ENCODE data around the gene IL1R2. TPM values are rescaled to one million over a fixed set of nuclear protein-coding genes. Genes with fewer than 3 reads are reported as not detected.

The IL1R2 gene
- total and polyA plus RNA-seq, 2 experiments from 2014 or later = not detected

DNA sequence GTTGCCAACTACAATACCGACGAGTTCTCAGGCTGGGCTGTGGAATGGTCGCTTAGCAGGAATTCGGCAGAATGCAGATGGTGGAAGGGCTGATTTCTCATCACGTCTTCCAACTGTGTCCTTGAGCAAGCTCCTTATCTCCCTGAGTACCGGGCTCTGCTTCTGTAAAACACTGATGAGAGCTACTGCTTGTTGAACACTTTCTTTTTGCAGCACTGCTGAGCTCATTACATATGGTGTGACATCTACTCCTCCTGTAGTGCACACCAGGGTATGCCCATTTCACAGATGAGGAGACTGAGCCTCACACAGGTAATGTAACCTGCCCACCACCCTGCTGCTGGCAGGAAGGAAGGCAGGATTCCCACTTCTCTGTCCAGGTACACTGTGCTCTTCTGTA, 8.3 kb downstream of the IL1R2 start:
- Histone ChIP-seq H3F3A (replicated peaks; ENCODE audit: low read depth) (no peaks in the 10 kb centered on the region), H3K4me1 (ENCODE audit: insufficient read depth) (no peaks in the 10 kb centered on the region), H4K20me1 (replicated peaks; ENCODE audit: insufficient read depth) (no peaks in the 10 kb centered on the region), H3K27me3 (ENCODE audit: insufficient read depth) (no peaks in the 10 kb centered on the region), H3K27ac (ENCODE audit: low read depth) (no peak overlapping the region), H3K9me2 (ENCODE audit: insufficient read depth) (no peaks in the 10 kb centered on the region; the same call in 1 of the 2 replicates), H3K36me3 (ENCODE audit: insufficient read depth) (no peaks in the 10 kb centered on the region), H3K4me3 (no peak overlapping the region), H3K4me2 (no peak overlapping the region), H3K79me2 (replicated peaks; ENCODE audit: insufficient read depth) (no peaks in the 10 kb centered on the region), H2AFZ (no peak overlapping the region)
- no peak for TF ChIP-seq EZH2 (IDR thresholded peaks at IDR 0.05; ENCODE audit: low read depth, unreplicated experiment)
- TF ChIP-seq CREB1 (CRISPR knock-in tag; IDR thresholded peaks at IDR 0.05; ENCODE audit: low read depth) = no peak
- TF ChIP-seq STAT1 (IDR thresholded peaks at IDR 0.05; ENCODE audit: unreplicated experiment) = no peak
- TF ChIP-seq, protein P1, sequence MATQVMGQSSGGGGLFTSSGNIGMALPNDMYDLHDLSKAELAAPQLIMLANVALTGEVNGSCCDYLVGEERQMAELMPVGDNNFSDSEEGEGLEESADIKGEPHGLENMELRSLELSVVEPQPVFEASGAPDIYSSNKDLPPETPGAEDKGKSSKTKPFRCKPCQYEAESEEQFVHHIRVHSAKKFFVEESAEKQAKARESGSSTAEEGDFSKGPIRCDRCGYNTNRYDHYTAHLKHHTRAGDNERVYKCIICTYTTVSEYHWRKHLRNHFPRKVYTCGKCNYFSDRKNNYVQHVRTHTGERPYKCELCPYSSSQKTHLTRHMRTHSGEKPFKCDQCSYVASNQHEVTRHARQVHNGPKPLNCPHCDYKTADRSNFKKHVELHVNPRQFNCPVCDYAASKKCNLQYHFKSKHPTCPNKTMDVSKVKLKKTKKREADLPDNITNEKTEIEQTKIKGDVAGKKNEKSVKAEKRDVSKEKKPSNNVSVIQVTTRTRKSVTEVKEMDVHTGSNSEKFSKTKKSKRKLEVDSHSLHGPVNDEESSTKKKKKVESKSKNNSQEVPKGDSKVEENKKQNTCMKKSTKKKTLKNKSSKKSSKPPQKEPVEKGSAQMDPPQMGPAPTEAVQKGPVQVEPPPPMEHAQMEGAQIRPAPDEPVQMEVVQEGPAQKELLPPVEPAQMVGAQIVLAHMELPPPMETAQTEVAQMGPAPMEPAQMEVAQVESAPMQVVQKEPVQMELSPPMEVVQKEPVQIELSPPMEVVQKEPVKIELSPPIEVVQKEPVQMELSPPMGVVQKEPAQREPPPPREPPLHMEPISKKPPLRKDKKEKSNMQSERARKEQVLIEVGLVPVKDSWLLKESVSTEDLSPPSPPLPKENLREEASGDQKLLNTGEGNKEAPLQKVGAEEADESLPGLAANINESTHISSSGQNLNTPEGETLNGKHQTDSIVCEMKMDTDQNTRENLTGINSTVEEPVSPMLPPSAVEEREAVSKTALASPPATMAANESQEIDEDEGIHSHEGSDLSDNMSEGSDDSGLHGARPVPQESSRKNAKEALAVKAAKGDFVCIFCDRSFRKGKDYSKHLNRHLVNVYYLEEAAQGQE (IDR thresholded peaks at IDR 0.05; ENCODE audit: unreplicated experiment) = no peak
- TF ChIP-seq POLR2AphosphoS5 (IDR thresholded peaks at IDR 0.05; ENCODE audit: low read depth) = no peak
- TF ChIP-seq, protein P2, sequence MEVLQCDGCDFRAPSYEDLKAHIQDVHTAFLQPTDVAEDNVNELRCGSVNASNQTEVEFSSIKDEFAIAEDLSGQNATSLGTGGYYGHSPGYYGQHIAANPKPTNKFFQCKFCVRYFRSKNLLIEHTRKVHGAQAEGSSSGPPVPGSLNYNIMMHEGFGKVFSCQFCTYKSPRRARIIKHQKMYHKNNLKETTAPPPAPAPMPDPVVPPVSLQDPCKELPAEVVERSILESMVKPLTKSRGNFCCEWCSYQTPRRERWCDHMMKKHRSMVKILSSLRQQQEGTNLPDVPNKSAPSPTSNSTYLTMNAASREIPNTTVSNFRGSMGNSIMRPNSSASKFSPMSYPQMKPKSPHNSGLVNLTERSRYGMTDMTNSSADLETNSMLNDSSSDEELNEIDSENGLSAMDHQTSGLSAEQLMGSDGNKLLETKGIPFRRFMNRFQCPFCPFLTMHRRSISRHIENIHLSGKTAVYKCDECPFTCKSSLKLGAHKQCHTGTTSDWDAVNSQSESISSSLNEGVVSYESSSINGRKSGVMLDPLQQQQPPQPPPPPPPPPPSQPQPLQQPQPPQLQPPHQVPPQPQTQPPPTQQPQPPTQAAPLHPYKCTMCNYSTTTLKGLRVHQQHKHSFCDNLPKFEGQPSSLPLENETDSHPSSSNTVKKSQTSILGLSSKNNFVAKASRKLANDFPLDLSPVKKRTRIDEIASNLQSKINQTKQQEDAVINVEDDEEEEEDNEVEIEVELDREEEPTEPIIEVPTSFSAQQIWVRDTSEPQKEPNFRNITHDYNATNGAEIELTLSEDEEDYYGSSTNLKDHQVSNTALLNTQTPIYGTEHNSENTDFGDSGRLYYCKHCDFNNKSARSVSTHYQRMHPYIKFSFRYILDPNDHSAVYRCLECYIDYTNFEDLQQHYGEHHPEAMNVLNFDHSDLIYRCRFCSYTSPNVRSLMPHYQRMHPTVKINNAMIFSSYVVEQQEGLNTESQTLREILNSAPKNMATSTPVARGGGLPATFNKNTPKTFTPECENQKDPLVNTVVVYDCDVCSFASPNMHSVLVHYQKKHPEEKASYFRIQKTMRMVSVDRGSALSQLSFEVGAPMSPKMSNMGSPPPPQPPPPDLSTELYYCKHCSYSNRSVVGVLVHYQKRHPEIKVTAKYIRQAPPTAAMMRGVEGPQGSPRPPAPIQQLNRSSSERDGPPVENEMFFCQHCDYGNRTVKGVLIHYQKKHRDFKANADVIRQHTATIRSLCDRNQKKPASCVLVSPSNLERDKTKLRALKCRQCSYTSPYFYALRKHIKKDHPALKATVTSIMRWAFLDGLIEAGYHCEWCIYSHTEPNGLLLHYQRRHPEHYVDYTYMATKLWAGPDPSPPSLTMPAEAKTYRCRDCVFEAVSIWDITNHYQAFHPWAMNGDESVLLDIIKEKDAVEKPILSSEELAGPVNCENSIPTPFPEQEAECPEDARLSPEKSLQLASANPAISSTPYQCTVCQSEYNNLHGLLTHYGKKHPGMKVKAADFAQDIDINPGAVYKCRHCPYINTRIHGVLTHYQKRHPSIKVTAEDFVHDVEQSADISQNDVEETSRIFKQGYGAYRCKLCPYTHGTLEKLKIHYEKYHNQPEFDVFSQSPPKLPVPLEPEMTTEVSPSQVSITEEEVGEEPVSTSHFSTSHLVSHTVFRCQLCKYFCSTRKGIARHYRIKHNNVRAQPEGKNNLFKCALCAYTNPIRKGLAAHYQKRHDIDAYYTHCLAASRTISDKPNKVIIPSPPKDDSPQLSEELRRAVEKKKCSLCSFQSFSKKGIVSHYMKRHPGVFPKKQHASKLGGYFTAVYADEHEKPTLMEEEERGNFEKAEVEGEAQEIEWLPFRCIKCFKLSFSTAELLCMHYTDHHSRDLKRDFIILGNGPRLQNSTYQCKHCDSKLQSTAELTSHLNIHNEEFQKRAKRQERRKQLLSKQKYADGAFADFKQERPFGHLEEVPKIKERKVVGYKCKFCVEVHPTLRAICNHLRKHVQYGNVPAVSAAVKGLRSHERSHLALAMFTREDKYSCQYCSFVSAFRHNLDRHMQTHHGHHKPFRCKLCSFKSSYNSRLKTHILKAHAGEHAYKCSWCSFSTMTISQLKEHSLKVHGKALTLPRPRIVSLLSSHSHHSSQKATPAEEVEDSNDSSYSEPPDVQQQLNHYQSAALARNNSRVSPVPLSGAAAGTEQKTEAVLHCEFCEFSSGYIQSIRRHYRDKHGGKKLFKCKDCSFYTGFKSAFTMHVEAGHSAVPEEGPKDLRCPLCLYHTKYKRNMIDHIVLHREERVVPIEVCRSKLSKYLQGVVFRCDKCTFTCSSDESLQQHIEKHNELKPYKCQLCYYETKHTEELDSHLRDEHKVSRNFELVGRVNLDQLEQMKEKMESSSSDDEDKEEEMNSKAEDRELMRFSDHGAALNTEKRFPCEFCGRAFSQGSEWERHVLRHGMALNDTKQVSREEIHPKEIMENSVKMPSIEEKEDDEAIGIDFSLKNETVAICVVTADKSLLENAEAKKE (CRISPR knock-in tag; IDR thresholded peaks at IDR 0.05) = no peak
- no peak for TF ChIP-seq JUNB (IDR thresholded peaks at IDR 0.05; ENCODE audit: unreplicated experiment)
- ATAC-seq (no peak), DNase-seq (ENCODE audit: low spot score) (no peak)
- Mint-ChIP-seq H3K27ac (no peak overlapping the region), H3K4me1 (no peaks in the 10 kb centered on the region), H3K4me3 (no peak overlapping the region), H3K36me3 (ENCODE audit: low read depth) (no peaks in the 10 kb centered on the region), H3K27me3 (ENCODE audit: insufficient read depth, low read depth, poor library complexity) (peaks cover 2% of the 10 kb centered on the region), H3K9me3 (no peaks in the 10 kb centered on the region)

All from GM23338 (cell line).